HS-27A (cell line): Measurements from ENCODE around the gene CNN1.
A peak's percentile ranks its signal among the peaks of the same experiment; 100 is the strongest.
"Not testable (repeated sequence)": the region's sequence is repeated elsewhere in the genome, so short reads cannot be mapped to it uniquely, and the experiment has no call there.

ENCODE experiments used
- DNase-seq: peaks from one replicate; pipeline ENCODE4 v3.0.0-alpha.2; 2012; ENCODE audit warnings: low read depth, missing footprints

Gene CNN1

GRCh38 chr19:11534948-11535347 is 3.7 kb upstream of the CNN1 start:
- no peak for DNase-seq

DNA sequence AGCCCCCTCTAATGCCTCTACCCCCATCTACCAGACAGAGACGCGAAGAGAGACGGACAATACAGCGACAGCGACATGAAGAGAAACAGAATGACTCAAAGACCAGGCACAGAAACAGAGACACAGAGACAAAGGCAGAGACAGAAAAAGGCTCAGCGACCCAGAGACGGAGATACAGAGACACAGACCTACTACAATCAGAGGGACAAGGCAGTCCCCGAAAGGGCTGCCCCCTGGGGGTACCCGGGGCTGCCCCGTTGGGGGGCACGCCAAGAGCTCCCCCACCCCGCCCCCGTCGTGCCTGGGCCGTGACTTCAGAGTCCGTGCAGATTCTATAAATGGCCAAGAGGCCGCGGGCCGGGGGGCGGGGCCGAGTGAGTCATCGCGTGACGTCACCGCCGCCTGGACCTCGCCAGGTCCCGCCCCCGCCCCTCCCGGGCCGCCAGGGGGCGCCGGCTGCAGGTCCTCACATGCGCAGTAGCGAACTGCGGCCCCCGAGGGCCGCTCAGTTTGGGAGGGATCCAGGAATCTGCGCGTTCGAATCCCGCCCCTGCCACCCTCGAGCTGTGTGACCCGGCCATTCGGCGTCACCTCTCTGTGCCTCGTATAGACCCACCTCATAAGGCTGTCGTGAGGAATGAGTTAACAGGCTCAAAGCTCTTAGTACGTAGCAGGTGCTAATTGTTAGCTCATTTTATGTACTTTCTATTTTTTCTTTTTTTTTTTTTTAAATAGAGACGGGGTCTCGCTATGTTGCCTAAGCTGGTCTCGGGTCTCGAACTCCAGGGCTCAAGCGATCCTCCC is 2.7 kb upstream of the CNN1 start:
- peak; percentile 45 for DNase-seq

DNA sequence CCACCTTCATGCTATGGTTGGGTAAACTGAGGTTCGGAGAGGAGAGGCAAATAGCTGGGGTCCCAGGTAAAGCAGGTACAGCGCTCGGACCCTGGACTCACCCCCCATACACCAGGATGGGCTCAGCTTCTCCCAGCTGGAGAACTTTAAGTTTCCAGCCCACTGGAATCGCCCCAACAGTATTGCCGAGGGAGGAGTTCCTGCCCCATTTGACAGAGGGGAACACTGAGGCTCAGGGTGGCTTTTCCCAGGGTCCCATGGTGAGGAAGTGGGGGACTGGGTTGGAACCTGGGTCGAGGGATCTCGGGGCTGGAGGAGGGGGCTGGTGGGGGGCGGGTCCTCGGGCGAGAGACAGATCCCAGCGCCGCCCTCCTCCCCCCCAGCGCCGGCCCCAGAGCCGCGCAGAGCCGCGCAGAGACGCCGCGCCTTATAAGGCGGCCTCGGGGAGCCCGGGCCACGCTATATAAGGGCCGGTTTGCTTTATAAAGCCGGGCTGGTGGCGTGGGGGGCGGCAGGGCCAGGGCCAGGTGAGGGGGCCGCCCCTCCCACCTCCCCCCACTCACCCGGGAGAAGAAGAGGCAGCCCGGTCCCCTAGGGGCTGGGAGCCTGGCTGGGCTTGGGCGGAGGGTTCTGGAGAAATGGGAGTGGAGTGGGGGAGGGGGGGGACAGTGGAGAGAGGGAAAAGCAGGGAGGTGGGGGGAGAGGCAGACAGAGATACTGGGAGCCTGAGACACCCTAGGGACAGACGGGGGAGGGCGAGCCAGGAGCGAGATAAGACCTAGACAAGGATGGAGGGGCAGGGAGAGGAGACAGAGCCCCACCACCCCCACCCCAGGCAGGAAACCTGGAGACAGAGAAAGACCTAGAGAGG is 1.1 kb downstream of the CNN1 start:
- no peak for DNase-seq

- DNase-seq: no peak
Measured at GRCh38 chr19:11540645-11541044, 2.0 kb downstream of the CNN1 start.

- DNase-seq: no peak
Measured at GRCh38 chr19:11541238-11541637, 2.6 kb downstream of the CNN1 start.

DNA sequence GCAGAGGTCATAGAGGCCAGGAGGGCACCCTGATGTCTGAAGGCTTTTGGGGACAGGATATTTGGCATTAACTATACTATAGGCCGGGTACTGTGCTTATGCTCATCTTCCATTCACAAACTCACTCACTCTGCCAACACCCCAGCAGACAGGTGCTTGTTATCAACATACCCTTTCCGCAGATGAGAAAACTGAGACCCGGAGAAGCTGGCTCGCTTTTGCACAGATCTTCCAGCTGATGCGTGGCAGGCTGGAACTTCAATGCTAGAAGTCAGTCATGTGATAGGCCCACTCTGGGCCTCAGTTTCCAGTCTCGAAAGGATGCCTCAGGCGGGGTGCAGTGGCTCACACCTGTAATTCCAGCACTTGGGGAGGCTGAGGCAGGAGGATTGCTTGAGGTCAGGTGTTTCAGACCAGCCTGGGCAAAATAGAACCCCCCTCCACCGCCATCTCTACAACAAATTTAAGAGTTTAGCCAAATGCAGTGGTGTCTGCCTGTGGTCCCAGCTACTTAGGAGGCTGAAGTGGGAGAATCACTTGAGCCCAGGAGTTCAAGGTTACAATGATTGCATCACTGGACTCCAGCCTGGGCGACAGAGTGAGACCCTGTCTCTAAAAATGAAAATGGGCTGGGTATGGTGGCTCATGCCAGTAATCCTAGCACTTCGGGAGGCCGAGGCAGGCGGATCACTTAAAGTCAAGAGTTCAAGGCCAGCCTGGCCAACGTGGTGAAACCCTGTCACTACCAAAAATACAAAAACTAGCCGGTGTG is 9.5 kb downstream of the CNN1 start:
- DNase-seq: no peak

DNA sequence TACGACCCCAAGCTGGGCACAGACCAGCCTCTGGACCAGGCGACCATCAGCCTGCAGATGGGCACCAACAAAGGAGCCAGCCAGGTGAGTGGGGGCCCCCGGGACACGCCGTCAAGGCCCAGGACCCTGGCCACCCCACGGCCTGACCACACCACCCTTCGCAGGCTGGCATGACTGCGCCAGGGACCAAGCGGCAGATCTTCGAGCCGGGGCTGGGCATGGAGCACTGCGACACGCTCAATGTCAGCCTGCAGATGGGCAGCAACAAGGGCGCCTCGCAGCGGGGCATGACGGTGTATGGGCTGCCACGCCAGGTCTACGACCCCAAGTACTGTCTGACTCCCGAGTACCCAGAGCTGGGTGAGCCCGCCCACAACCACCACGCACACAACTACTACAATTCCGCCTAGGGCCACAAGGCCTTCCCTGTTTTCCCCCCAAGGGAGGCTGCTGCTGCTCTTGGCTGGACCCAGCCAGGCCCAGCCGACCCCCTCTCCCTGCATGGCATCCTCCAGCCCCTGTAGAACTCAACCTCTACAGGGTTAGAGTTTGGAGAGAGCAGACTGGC is 10.8 kb downstream of the CNN1 start:
- DNase-seq: no peak

GRCh38 chr19:11550265-11550664 is 11.6 kb downstream of the CNN1 start:
- no peak for DNase-seq

DNA sequence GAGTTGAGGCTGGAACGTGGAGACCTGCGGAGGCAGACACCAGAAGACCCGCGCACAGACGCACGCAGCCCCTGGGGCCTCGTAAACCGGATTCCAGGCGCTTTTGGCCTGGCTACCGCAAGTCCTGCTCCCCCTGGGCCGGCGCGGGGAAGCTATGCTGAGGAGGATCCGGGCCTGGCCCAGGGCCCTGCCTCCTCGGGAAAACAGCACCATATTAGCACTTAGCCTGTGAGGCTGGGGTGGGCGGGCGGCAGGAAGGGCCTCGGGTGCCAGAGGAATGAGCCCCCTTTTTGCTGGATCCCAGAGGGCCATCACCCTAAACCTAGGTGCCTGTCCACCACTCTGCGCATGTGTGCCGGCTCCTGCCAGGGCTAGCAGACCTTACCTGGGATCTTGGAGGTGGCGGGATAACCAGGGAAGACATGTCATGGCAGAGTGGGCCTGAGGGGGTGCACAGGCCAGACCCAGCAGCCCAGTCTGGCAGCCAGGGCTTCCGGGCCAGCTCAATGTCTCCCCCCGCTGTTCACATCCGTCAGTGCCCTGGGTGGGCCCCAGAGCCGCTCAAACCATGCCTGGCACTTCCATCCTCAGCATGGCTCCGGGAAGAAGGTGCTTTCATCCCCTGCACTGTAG is 13.1 kb downstream of the CNN1 start:
- DNase-seq: no peak

DNA sequence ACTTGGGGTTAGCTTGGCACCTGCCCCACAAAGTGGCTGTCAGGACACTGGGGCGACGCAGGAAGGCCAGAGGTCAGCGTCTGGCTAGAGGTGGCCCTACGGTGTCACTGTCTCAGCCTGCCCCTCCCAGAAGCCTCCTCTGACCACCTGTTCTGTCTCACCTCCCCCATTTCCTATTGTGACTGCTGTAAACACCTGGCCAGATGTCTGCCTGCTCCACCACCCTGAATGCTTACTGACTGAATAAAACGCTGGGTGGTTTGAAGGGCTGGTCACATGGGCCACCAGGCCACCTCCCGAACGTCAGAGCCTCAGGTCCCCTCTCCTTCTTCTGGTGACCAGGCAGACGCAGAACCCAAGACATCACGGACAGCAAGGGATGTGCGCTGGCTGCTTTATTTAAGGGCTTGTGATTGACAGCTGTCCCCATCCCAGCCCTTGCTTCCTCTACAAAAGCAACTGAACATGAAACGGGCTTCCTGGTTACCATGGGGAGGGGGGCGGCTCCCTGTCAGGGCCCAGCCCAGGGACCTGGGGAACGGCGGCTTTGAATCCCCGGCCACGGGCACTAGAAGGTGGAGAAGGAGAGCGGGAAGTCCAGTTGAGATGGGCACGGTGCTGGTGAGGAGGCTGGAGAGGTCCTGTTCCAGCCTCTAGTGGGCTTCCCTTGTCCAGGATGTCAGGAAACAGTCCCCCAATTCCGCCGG is 14.2 kb downstream of the CNN1 start:
- DNase-seq: no peak

GRCh38 chr19:11554160-11554559 is 15.5 kb downstream of the CNN1 start:
- no peak for DNase-seq

DNA sequence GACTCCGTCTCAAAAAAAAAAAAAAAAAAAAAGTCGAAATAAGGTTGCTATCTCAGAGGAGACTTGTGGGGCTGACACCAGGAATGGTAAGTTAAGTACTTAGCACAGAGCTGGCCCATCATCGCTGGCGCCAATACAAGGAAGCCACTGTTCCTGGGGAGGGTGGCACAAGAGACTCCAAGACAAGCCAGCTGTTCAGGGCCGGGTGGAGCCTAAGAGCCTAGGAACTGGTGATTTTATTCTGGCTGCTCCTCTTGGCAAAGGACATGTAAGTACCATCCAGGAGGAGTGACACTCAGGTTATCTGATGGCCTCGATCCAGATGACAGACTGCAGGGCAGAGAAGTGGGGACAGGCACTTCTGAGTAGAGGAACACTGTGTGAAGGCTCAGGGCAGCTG is 16.6 kb downstream of the CNN1 start:
- no peak for DNase-seq

DNA sequence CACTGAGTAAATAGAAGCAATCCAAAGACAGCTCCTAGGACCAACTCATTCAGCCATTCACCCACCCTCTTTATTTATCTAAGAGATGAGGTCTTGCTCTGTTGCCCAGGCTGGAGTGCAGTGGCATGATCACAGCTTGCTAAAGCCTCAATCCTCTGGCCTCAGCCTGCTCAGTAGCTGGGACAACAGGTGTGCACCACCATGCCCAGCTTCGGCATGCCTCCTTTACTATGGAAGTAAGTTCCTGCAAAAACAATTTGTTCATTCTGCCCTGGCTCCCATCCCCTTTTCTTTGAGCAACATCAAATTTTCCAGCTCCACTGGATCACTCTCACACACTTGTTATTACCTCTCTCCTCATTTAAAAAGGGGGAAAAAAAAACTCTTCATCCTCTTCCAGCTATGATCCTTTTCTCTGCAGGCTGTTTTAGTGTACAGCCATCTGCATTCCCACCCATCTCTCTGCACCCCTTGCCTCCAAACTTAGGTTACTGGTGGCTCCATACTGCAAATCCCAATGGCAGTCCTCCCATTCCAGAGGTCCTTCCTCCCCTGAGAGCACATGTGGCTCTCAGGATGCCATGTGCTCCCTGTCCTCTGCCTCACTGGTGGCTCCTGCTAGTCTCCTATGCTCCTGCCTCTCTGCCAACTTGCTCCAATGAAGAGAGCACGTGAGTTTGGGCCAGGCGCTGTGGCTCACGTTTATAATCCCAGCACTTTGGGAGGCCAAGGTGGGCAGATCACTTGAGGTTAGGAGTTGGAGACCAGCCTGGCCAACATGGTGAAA is 18.2 kb downstream of the CNN1 start:
- DNase-seq: no peak

GRCh38 chr19:11558881-11559828 is 20.5 kb downstream of the CNN1 start, which contains the start of gene ELOF1:
ELOF1 (minus strand) TSS chr19:11559230; CDS start chr19:11554347, 4,883 bp downstream.
- peak; percentile 93 for DNase-seq

DNA sequence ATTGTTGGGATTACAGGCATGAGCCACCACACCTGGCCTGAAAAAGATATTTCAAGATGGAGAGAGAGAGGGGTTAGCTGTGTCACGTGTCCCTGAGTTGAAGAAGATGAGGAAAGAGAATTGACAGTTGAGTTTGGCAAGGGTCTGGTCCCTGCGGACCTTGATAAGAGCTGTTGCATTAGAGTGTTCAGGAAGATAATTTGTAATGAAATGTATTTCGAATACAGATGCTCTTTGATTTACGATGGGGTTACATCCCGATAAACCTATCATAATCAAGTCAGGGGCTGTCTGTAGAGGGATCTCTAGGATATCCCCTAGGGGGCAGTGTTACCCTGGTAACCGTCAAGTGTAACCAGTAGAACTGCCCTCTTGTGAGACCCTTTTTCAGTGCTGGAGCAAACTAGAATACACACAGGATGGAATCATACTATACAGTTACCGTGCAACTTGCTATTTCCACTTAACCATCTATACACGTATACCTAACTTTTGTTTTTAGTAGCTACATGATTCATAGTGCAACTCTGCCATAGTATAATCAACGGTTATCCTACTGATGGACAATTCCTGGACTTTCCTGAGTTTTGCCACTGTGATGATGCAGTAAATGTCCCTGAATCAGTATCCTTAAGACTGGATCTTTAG is 21.9 kb downstream of the CNN1 start:
- peak; percentile 36 for DNase-seq

DNA sequence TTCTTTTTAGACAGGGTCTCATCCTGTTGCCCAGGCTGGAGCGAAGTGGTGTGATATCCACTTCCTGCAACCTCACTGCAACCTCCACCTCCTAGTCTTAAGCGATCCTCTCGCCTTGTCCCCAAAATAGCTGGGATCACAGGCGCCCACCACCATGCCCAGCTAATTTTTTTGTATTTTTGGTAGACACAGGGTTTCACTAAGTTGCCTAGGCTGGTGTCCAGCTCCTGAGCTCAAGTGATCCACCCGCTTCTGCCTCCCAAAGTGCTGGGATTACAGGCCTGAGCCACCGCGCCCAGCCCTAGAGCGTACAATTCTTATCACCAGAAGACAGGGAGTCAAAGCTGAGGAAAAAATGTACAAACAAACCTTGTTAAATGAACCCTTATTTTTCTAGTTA is 24.9 kb downstream of the CNN1 start:
- DNase-seq: no peak

- not testable (repeated sequence) for DNase-seq
Measured at GRCh38 chr19:11564082-11564807, 25.6 kb downstream of the CNN1 start.

- DNase-seq: not testable (repeated sequence)
Measured at GRCh38 chr19:11565649-11565980, 27.0 kb downstream of the CNN1 start.
